HCT116 (cell line): ENCODE data around the gene SCN3A. TPM values are rescaled to one million over a fixed set of nuclear protein-coding genes. Genes with fewer than 3 reads are reported as not detected.

Experiments
- ATAC-seq: fragments of 200-7000 bp; cut with Tn5 transposase; 2 replicates; pipeline ENCODE4 v1.9.1; 2020; ENCODE audit warnings: mild to moderate bottlenecking, moderate library complexity
- BruUV-seq: library from RNA; stranded (reverse); fragments of 400-500 nt; replicated peaks from 2 replicates; lab custom pipeline; 2021; lab: Mats Ljungman, UMichigan
- CTCF ChIA-PET: fragments of 300-600 bp; sonication (Branson Sonifier 250); formaldehyde crosslinking; loops from one replicate; lab custom pipeline; 2021; ENCODE audit warnings: antibody characterized with exemption; lab: Charles Lee
- POLR2A ChIA-PET: fragments of 300-600, 350-600 bp; sonication (Branson Sonifier 250); formaldehyde crosslinking; loops from one replicate; lab custom pipeline; 2021; ENCODE audit warnings: antibody characterized with exemption; lab: Charles Lee
- RAD21 ChIA-PET, 2 experiments: fragments of 300-600 bp; sonication (Branson Sonifier 250); formaldehyde crosslinking; loops; one replicate each; lab custom pipeline; 2023; ENCODE audit warnings: low total read pairs in 2 of 2; ENCODE audit not compliant: uncharacterized antibody in 2 of 2, unreplicated experiment in 2 of 2, low non-redundant PET in 1 of 2; lab: Charles Lee
- DNase-seq: peaks from one replicate; pipeline ENCODE4 v3.0.0-alpha.2; 2010; ENCODE audit warnings: low read depth, low spot score
- H2AFZ ChIP-seq: fragments of 200-600 bp; shearing (Covaris generic), sonication (generic); 2 replicates; pipeline ENCODE4 v1.6.1; 2017; ENCODE audit warnings: low read depth, mixed run types, mixed read lengths, antibody characterized with exemption, low read length; ENCODE audit not compliant: poor library complexity, severe bottlenecking
- H3K27ac ChIP-seq: 2 replicates; pipeline ENCODE4 v1.5.1; 2012; ENCODE audit warnings: low read depth, low read length
- H3K27me3 ChIP-seq: fragments of 200-600 bp; sonication (generic); 2 replicates; pipeline ENCODE4 v1.6.1; 2016; ENCODE audit warnings: mixed run types, low read length, mixed read lengths; ENCODE audit not compliant: insufficient read depth
- H3K36me3 ChIP-seq, 2 experiments: fragments of 200-500 bp in 1 of 2; fragments of 200-600 bp in 1 of 2; sonication (Bioruptor generic) in 1 of 2; sonication (generic) in 1 of 2; 2 replicates each; pipeline versions ENCODE4 v1.5.1 to v1.6.1; 2014 to 2016; ENCODE audit warnings: low read length in 2 of 2, inconsistent platforms in 1 of 2, mixed read lengths in 1 of 2, mixed run types in 1 of 2; ENCODE audit not compliant: insufficient read depth in 2 of 2, control insufficient read depth in 1 of 2
- H3K4me1 ChIP-seq, 2 experiments: fragments of 200-600 bp in 1 of 2; sonication (generic) in 1 of 2; 2 replicates each; pipeline versions ENCODE4 v1.5.1 to v1.6.1; 2012 to 2017; ENCODE audit warnings: low read length in 2 of 2, inconsistent platforms in 1 of 2, mild to moderate bottlenecking in 1 of 2, mixed read lengths in 1 of 2, mixed run types in 1 of 2, moderate library complexity in 1 of 2; ENCODE audit not compliant: insufficient read depth in 2 of 2, control insufficient read depth in 1 of 2
- H3K4me2 ChIP-seq: fragments of 200-600 bp; sonication (generic); 2 replicates; pipeline ENCODE4 v1.6.1; 2017; ENCODE audit warnings: mixed run types, low read length, mixed read lengths
- H3K4me3 ChIP-seq, 2 experiments: fragments of 200-600 bp in 1 of 2; sonication (generic) in 1 of 2; replicated peaks in 1 of 2; 2 replicates each; pipeline ENCODE4 v1.5.1; 2011 to 2016; ENCODE audit warnings: low read length in 2 of 2, control low read depth in 1 of 2, low read depth in 1 of 2, mild to moderate bottlenecking in 1 of 2, mixed read lengths in 1 of 2, mixed run types in 1 of 2
- H3K79me2 ChIP-seq: fragments of 200-600 bp; sonication (generic); 2 replicates; pipeline ENCODE4 v1.6.1; 2017; ENCODE audit warnings: mild to moderate bottlenecking, mixed run types, low read length, moderate library complexity, mixed read lengths; ENCODE audit not compliant: insufficient read depth
- H3K9ac ChIP-seq: fragments of 200-600 bp; sonication (generic); 2 replicates; pipeline ENCODE4 v1.6.1; 2016; ENCODE audit warnings: low read length, mixed read lengths
- H3K9me2 ChIP-seq: fragments of 200-600 bp; sonication (generic), shearing (Covaris generic); 2 replicates; pipeline ENCODE4 v1.6.1; 2017; ENCODE audit warnings: mixed run types, mild to moderate bottlenecking, moderate library complexity; ENCODE audit not compliant: insufficient read depth
- H3K9me3 ChIP-seq, 2 experiments: fragments of 200-500 bp in 1 of 2; fragments of 200-600 bp in 1 of 2; sonication (Bioruptor generic) in 1 of 2; sonication (generic) in 1 of 2; 2 replicates each; pipeline ENCODE4 v1.6.1; 2014 to 2017; ENCODE audit warnings: low read length in 2 of 2, mixed read lengths in 2 of 2, inconsistent platforms in 1 of 2, low read depth in 1 of 2, mild to moderate bottlenecking in 1 of 2, mixed run types in 1 of 2, moderate library complexity in 1 of 2; ENCODE audit not compliant: control insufficient read depth in 1 of 2, insufficient read depth in 1 of 2
- H4K20me1 ChIP-seq: fragments of 200-600 bp; sonication (generic), shearing (Covaris generic); 2 replicates; pipeline ENCODE4 v1.6.1; 2017; ENCODE audit warnings: mixed run types, mild to moderate bottlenecking, moderate library complexity; ENCODE audit not compliant: insufficient read depth
- CBX3 ChIP-seq: IDR thresholded peaks from 2 replicates; pipeline ENCODE4 v1.6.1; 2012; ENCODE audit warnings: low read depth
- EZH2 ChIP-seq: fragments of 200-600 bp; sonication (generic); IDR thresholded peaks from 2 replicates; pipeline ENCODE4 v1.6.1; 2017; ENCODE audit warnings: antibody characterized with exemption, mixed run types
- FOSL1 ChIP-seq: IDR thresholded peaks from 2 replicates; pipeline ENCODE4 v1.6.1; 2012; ENCODE audit warnings: low read depth
- POLR2A ChIP-seq: IDR thresholded peaks from 2 replicates; pipeline ENCODE4 v1.7.0; 2011; ENCODE audit warnings: borderline replicate concordance; ENCODE audit not compliant: insufficient read depth, insufficient read length; ENCODE audit errors: extremely low read depth
- POLR2AphosphoS5 ChIP-seq: IDR thresholded peaks from 2 replicates; pipeline ENCODE4 v1.6.1; 2011; ENCODE audit warnings: mild to moderate bottlenecking, low read depth, low read length, moderate library complexity
- RAD21 ChIP-seq: IDR thresholded peaks from 2 replicates; pipeline ENCODE4 v1.6.1; 2012; ENCODE audit warnings: low read depth, mild to moderate bottlenecking
- SIN3A ChIP-seq: IDR thresholded peaks from 2 replicates; pipeline ENCODE4 v1.6.1; 2012; ENCODE audit warnings: low read depth
- SP1 ChIP-seq: IDR thresholded peaks from 2 replicates; pipeline ENCODE4 v1.6.1; 2012; ENCODE audit warnings: low read depth
- SRF ChIP-seq: IDR thresholded peaks from 2 replicates; pipeline ENCODE4 v1.6.1; 2012; ENCODE audit warnings: low read depth
- TCF7L2 ChIP-seq: IDR thresholded peaks from 2 replicates; pipeline ENCODE4 v1.7.0; 2011; ENCODE audit warnings: borderline replicate concordance, inconsistent platforms; ENCODE audit not compliant: insufficient read depth, insufficient read length; ENCODE audit errors: extremely low read depth
- YY1 ChIP-seq: IDR thresholded peaks from 2 replicates; pipeline ENCODE4 v1.6.1; 2011; ENCODE audit warnings: low read length, low read depth, moderate library complexity, mild to moderate bottlenecking; ENCODE audit not compliant: insufficient replicate concordance; ENCODE audit errors: extremely low read depth
- ZFX ChIP-seq: fragments of 450-650 bp; IDR thresholded peaks from 2 replicates; pipeline ENCODE4 v1.6.1; 2017
- intact Hi-C: fragments of 100-400 bp; cut with micrococcal nuclease; formaldehyde crosslinking; loops from 2 replicates; pipeline ENCODE4 v1.10.0; 2022
- total RNA-seq: library from RNA; stranded (reverse); gene quantifications from one replicate; pipeline ENCODE4 v1.2.1, GENCODE V29; 2021; ENCODE audit not compliant: unreplicated experiment
- TF ChIP-seq, protein P1 (sequence below): IDR thresholded peaks from 2 replicates; pipeline ENCODE4 v1.6.1; 2012; ENCODE audit warnings: low read depth
- TF ChIP-seq, protein P2 (sequence below): IDR thresholded peaks from 2 replicates; pipeline ENCODE4 v1.6.1; 2011; ENCODE audit warnings: mild to moderate bottlenecking, low read length, moderate library complexity; ENCODE audit not compliant: insufficient replicate concordance; ENCODE audit errors: extremely low read depth
- TF ChIP-seq, protein P3 (sequence below): IDR thresholded peaks from 2 replicates; pipeline ENCODE4 v1.6.1; 2012

SCN3A gene
- total RNA-seq, 1 experiment from 2014 or later: not detected

DNA sequence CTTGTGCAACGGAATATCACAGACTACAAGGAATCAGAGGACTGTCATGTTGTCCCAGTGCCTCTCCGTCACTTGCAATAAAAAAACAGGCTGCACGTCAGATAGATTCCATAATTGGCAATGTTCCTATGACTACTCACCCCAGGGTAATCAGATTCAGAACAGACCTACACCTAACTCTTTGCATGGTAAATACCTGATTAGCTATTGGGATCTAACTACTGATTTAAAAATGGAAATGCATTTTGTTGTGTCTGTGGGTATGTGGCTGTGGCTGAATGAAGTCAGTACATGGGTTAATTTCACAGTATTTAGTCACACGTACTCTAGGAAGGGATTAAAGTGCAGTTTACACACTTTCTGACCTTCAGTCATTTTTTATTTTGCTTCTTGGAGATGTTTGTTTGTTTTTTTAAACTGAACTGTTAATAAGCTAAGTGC lies 91.7 kb downstream of the SCN3A start:
- DNase-seq: no peak
- H3K4me3 ChIP-seq: no peak overlapping the region
- ChIA-PET POLR2A (no interaction called here), CTCF (no interaction called here), RAD21 (no interaction called here)
- intact Hi-C loops: no loop called here
- no peaks in the 10 kb centered on the region for H3K36me3 ChIP-seq
- no peak overlapping the region for H3K9ac ChIP-seq
- H2AFZ ChIP-seq: no peak overlapping the region
- BruUV-seq: no TSS peak
- ATAC-seq: no peak
- no peaks in the 10 kb centered on the region for H3K79me2 ChIP-seq
- H3K9me3 ChIP-seq: no peaks in the 10 kb centered on the region
- no peak overlapping the region for H3K27ac ChIP-seq
- no peaks in the 10 kb centered on the region for H4K20me1 ChIP-seq
- H3K27me3 ChIP-seq: peaks cover 45% of the 10 kb centered on the region
- no peaks in the 10 kb centered on the region for H3K4me1 ChIP-seq
- no peak overlapping the region for H3K4me2 ChIP-seq
- no peaks in the 10 kb centered on the region for H3K9me2 ChIP-seq
- no peak for TF ChIP-seq CBX3
- TF ChIP-seq FOSL1: no peak

DNA sequence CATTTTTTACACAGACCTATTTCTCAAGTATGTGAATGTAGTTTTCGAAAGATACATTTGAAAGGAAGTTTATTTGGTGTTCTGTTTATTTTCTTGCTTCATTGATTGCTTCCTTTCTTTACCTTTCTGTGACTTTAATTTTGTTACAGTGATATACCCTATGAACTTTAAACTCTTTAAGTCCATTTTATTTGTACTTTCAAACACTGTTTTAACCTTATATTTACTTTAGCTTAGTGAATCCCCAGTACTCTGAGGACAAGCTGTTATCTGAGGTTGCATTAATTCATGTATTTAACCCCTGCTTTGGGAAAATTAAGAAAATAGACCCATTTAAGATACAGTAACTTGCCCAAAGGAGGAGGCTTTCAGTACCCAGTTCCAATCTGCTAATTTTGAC lies 93.5 kb downstream of the SCN3A start:
- Histone ChIP-seq H3K9me3 (no peaks in the 10 kb centered on the region), H3K4me3 (no peak overlapping the region), H3K36me3 (no peaks in the 10 kb centered on the region), H3K79me2 (no peaks in the 10 kb centered on the region), H2AFZ (no peak overlapping the region), H3K4me1 (no peaks in the 10 kb centered on the region), H4K20me1 (no peaks in the 10 kb centered on the region), H3K9me2 (no peaks in the 10 kb centered on the region), H3K9ac (no peak overlapping the region), H3K4me2 (no peak overlapping the region), H3K27me3 (peaks cover 59% of the 10 kb centered on the region), H3K27ac (no peak overlapping the region)
- BruUV-seq: no TSS peak
- ChIA-PET POLR2A (no interaction called here), CTCF (no interaction called here), RAD21 (no interaction called here)
- intact Hi-C loops: no loop called here
- ATAC-seq: no peak
- no peak for DNase-seq
- TF ChIP-seq, protein P1, sequence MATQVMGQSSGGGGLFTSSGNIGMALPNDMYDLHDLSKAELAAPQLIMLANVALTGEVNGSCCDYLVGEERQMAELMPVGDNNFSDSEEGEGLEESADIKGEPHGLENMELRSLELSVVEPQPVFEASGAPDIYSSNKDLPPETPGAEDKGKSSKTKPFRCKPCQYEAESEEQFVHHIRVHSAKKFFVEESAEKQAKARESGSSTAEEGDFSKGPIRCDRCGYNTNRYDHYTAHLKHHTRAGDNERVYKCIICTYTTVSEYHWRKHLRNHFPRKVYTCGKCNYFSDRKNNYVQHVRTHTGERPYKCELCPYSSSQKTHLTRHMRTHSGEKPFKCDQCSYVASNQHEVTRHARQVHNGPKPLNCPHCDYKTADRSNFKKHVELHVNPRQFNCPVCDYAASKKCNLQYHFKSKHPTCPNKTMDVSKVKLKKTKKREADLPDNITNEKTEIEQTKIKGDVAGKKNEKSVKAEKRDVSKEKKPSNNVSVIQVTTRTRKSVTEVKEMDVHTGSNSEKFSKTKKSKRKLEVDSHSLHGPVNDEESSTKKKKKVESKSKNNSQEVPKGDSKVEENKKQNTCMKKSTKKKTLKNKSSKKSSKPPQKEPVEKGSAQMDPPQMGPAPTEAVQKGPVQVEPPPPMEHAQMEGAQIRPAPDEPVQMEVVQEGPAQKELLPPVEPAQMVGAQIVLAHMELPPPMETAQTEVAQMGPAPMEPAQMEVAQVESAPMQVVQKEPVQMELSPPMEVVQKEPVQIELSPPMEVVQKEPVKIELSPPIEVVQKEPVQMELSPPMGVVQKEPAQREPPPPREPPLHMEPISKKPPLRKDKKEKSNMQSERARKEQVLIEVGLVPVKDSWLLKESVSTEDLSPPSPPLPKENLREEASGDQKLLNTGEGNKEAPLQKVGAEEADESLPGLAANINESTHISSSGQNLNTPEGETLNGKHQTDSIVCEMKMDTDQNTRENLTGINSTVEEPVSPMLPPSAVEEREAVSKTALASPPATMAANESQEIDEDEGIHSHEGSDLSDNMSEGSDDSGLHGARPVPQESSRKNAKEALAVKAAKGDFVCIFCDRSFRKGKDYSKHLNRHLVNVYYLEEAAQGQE: no peak
- TF ChIP-seq SP1 (no peak), SRF (no peak), RAD21 (no peak), CBX3 (no peak), ZFX (no peak), TCF7L2 (no peak), YY1 (no peak), POLR2A (no peak), POLR2AphosphoS5 (no peak), SIN3A (no peak), EZH2 (no peak)
- TF ChIP-seq, protein P2, sequence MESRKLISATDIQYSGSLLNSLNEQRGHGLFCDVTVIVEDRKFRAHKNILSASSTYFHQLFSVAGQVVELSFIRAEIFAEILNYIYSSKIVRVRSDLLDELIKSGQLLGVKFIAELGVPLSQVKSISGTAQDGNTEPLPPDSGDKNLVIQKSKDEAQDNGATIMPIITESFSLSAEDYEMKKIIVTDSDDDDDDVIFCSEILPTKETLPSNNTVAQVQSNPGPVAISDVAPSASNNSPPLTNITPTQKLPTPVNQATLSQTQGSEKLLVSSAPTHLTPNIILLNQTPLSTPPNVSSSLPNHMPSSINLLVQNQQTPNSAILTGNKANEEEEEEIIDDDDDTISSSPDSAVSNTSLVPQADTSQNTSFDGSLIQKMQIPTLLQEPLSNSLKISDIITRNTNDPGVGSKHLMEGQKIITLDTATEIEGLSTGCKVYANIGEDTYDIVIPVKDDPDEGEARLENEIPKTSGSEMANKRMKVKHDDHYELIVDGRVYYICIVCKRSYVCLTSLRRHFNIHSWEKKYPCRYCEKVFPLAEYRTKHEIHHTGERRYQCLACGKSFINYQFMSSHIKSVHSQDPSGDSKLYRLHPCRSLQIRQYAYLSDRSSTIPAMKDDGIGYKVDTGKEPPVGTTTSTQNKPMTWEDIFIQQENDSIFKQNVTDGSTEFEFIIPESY: no peak
- TF ChIP-seq, protein P3, sequence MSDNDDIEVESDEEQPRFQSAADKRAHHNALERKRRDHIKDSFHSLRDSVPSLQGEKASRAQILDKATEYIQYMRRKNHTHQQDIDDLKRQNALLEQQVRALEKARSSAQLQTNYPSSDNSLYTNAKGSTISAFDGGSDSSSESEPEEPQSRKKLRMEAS: no peak
